Suprapubic skin (tissue), 4 donors: ENCODE measurements around the gene GPSM1. TPM values are rescaled to one million over a fixed set of nuclear protein-coding genes. Genes with fewer than 3 reads are reported as not detected.

Experiments used
- DNase-seq, 2 donors: peaks; one replicate each; pipeline ENCODE4 v3.0.0-alpha.2; 2019; ENCODE audit warnings: low spot score in 2 of 2
- H3K27ac ChIP-seq: fragments of 200-600 bp; sonication (generic); one replicate; pipeline ENCODE4 v1.5.1; 2019
- H3K27me3 ChIP-seq: fragments of 200-600 bp; sonication (generic); one replicate; pipeline ENCODE4 v1.5.1; 2019
- H3K36me3 ChIP-seq: fragments of 200-600 bp; sonication (generic); one replicate; pipeline ENCODE4 v1.5.1; 2019
- H3K4me1 ChIP-seq: fragments of 200-600 bp; sonication (generic); one replicate; pipeline ENCODE4 v1.5.1; 2019
- H3K4me3 ChIP-seq: fragments of 200-600 bp; sonication (generic); one replicate; pipeline ENCODE4 v1.5.1; 2019; ENCODE audit warnings: mild to moderate bottlenecking
- H3K9me3 ChIP-seq: fragments of 200-600 bp; sonication (generic); one replicate; pipeline ENCODE4 v1.5.1; 2019
- EP300 ChIP-seq: sonication (generic); formaldehyde crosslinking; IDR thresholded peaks from one replicate; pipeline ENCODE4 v1.6.1; 2017; ENCODE audit warnings: antibody characterized with exemption
- POLR2A ChIP-seq, 2 donors: fragments of 450-650 bp; IDR thresholded peaks; one replicate each; pipeline ENCODE4 v1.6.1; 2017; ENCODE audit warnings: antibody characterized with exemption in 2 of 2, mild to moderate bottlenecking in 2 of 2, moderate library complexity in 2 of 2
- POLR2AphosphoS5 ChIP-seq, 3 donors: sonication (generic); formaldehyde crosslinking; IDR thresholded peaks; one replicate each; pipeline ENCODE4 v1.6.1; 2017; ENCODE audit warnings: antibody characterized with exemption in 3 of 3
- WGBS: methylation state at CpG from one replicate; pipeline ENCODE4 v1.1.5; 2018; 5-methylcytosine and 5-hydroxymethylcytosine counted together
- total RNA-seq, 4 donors: library from RNA; depleted of rRNA; stranded (reverse); fragments of >200 nt; gene quantifications; one replicate each; pipeline ENCODE4 v1.1.0, GENCODE V29; 2016
- TF ChIP-seq, protein P1 (sequence below), 2 donors: fragments of 200-600 bp in 1 of 2; fragments of 450-650 bp in 1 of 2; sonication (generic) in 1 of 2; IDR thresholded peaks; one replicate each; pipeline ENCODE4 v1.5.1; 2016 to 2019; ENCODE audit warnings: antibody characterized with exemption in 2 of 2, mild to moderate bottlenecking in 1 of 2, moderate library complexity in 1 of 2

GPSM1 gene
- total RNA-seq, 4 donors from 2014 or later, result 11.5 to 14.6 (median 13.7) TPM

DNA sequence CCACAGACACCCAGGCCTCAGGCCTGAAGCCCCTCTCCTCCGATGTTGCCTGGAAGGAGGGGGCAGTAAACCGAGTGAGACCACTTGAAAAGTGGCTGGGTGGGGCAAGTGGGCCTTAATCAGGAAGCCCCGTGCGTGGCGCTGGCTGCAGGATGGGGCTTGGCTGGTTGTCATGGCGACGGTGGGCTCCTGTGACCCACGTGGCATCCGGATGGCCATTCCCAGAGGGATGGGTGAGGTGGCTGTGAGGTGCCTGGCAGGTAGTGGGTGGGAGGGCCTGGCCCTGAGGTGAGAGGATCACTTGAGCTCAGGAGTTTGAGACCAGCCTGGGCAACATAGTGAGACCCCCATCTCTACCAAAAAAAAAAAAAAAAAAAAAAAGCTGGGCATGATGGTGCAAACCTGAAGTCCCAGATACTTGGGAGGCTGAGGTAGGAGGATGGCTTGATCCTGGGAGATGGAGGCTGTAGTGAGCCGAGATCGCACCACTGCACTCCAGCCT is 5.2 kb downstream of the GPSM1 start:
- 70% methylated on average over 2 of the region's 11 CpGs for WGBS
- H3K4me1 ChIP-seq, result peaks cover 19% of the 10 kb centered on the region
- no peaks in the 10 kb centered on the region for H3K27me3 ChIP-seq
- no peak overlapping the region for H3K4me3 ChIP-seq
- no peaks in the 10 kb centered on the region for H3K9me3 ChIP-seq
- no peak for TF ChIP-seq POLR2AphosphoS5 (IDR thresholded peaks at IDR 0.05)
- TF ChIP-seq EP300, result no peak
- TF ChIP-seq, protein P1, sequence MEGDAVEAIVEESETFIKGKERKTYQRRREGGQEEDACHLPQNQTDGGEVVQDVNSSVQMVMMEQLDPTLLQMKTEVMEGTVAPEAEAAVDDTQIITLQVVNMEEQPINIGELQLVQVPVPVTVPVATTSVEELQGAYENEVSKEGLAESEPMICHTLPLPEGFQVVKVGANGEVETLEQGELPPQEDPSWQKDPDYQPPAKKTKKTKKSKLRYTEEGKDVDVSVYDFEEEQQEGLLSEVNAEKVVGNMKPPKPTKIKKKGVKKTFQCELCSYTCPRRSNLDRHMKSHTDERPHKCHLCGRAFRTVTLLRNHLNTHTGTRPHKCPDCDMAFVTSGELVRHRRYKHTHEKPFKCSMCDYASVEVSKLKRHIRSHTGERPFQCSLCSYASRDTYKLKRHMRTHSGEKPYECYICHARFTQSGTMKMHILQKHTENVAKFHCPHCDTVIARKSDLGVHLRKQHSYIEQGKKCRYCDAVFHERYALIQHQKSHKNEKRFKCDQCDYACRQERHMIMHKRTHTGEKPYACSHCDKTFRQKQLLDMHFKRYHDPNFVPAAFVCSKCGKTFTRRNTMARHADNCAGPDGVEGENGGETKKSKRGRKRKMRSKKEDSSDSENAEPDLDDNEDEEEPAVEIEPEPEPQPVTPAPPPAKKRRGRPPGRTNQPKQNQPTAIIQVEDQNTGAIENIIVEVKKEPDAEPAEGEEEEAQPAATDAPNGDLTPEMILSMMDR (IDR thresholded peaks at IDR 0.05), result no peak
- no peak for TF ChIP-seq POLR2A (IDR thresholded peaks at IDR 0.05)
- no peak overlapping the region for H3K27ac ChIP-seq
- DNase-seq, result no peak
- peaks cover 17% of the 10 kb centered on the region for H3K36me3 ChIP-seq

DNA sequence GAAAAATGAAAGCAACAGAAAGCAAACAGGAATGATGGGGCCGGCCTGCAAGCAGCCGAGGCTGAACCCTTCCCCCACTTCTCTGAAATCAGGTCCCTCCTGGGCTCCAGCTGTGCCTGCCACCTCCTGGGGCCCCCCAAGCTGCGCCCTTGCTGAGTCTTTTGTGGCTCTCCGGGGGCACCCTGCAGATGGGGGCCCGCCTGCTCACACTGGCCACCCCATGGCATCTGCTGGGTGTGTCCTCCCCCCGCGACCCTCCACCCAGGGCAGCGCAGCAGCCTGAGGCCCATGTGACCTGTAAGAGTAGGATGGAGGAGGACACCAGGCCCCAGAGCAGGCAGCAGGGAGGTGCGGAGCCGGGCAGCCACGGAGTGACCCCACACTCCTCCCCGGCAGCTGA is 5.7 kb downstream of the GPSM1 start:
- peaks cover 22% of the 10 kb centered on the region for H3K36me3 ChIP-seq
- no peak for DNase-seq
- no peaks in the 10 kb centered on the region for H3K27me3 ChIP-seq
- no peak overlapping the region for H3K4me3 ChIP-seq
- TF ChIP-seq EP300 (no peak), POLR2A (IDR thresholded peaks at IDR 0.05) (no peak), POLR2AphosphoS5 (IDR thresholded peaks at IDR 0.05) (no peak)
- TF ChIP-seq, protein P1 (IDR thresholded peaks at IDR 0.05), result no peak
- H3K9me3 ChIP-seq, result no peaks in the 10 kb centered on the region
- 82% methylated on average over 8 of the region's 12 CpGs for WGBS
- H3K27ac ChIP-seq, result no peak overlapping the region
- peaks cover 15% of the 10 kb centered on the region for H3K4me1 ChIP-seq

DNA sequence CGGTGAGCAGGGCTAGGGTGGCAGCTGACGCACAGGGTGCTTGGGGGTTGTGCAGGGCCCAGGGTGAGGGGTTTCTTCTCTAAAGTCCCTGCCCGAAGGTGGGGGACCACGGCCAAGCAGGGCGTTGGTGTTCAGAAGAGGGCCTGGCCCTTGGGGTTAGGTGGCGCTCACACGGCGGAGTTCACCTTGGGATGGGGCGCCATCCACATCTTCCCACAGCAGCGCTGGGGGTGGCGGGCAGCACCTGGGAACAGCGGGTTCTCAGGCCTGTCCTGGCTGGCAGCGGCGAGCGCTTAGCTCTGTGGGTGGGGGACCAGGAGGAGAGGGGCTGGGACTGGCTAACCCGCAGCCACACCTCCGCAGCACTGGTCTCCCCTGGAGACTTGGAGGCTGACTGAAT is 6.1 kb downstream of the GPSM1 start:
- 100% methylated on average over 9 of the region's 17 CpGs for WGBS
- H3K4me1 ChIP-seq, result peaks cover 11% of the 10 kb centered on the region
- H3K27ac ChIP-seq, result no peak overlapping the region
- peaks cover 27% of the 10 kb centered on the region for H3K36me3 ChIP-seq
- TF ChIP-seq POLR2A (IDR thresholded peaks at IDR 0.05) (no peak), POLR2AphosphoS5 (IDR thresholded peaks at IDR 0.05) (no peak), EP300 (no peak)
- TF ChIP-seq, protein P1 (IDR thresholded peaks at IDR 0.05), result no peak
- H3K9me3 ChIP-seq, result no peaks in the 10 kb centered on the region
- no peaks in the 10 kb centered on the region for H3K27me3 ChIP-seq
- no peak for DNase-seq
- no peak overlapping the region for H3K4me3 ChIP-seq

DNA sequence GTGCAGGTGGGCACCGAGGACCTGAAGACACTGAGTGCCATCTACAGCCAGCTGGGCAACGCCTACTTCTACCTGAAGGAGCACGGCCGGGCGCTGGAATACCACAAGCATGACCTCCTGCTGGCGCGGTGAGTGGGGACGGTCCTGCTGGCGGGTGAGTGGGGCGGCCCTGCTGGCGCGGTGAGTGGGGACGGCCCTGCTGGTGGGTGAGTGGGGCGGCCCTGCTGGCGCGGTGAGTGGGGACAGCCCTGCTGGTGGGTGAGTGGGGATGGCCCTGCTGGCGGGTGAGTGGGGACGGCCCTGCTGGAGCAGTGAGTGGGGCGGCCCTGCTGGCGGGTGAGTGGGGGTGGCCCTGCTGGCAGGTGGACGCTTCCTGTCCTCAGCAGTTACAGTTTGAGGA is 7.2 kb downstream of the GPSM1 start:
- Histone ChIP-seq H3K27me3 (no peaks in the 10 kb centered on the region), H3K9me3 (no peaks in the 10 kb centered on the region), H3K27ac (no peak overlapping the region), H3K36me3 (peaks cover 29% of the 10 kb centered on the region), H3K4me3 (no peak overlapping the region), H3K4me1 (peaks cover under 1% of the 10 kb centered on the region)
- 94% methylated on average over 21 of the region's 21 CpGs for WGBS
- TF ChIP-seq, protein P1 (IDR thresholded peaks at IDR 0.05), result no peak
- TF ChIP-seq EP300 (no peak), POLR2A (IDR thresholded peaks at IDR 0.05) (no peak), POLR2AphosphoS5 (IDR thresholded peaks at IDR 0.05) (no peak)
- DNase-seq, result no peak

DNA sequence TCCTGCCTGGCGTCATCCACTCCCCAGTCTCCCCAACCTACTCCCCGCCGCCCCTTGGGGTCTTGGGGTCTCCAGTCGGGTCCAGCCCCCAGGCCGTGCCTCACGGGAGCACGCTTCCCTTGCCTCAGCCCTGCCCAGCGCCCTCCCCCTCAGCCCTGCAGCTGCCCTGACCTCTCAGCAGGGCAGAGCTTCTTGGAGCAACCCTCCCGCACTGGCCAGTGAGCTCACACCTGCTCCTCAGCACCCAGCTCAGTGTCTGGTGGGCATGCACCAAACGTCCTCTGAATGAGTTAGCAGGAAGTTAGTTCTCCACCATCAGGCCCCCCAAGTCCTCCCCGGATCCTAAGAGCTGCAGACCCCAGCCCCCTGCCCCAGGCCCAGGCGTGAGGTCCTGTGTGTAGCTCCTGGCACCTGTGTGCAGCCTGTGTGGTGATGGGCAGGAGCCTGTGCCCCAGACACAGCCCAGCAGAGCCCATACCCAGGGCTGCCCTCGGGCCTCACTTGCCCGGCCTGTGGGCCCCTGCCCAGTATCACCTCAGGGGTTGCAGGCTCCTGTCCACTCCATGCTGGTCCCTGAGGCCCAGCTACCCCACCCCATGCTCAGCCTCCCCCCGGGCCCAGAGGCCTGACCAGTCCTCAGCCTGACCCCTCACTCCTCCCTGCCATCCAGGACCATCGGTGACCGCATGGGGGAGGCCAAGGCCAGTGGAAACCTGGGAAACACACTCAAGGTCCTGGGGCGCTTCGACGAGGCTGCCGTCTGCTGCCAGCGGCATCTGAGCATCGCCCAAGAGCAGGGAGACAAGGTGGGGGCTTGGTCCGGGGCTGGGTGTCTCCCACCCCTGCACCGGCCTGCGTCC is 8.2 kb downstream of the GPSM1 start:
- H3K9me3 ChIP-seq, result no peaks in the 10 kb centered on the region
- DNase-seq, result no peak
- TF ChIP-seq, protein P1 (IDR thresholded peaks at IDR 0.05), result no peak
- TF ChIP-seq EP300, result no peak
- WGBS, result 89% methylated on average over 17 of the region's 26 CpGs
- H3K27me3 ChIP-seq, result no peaks in the 10 kb centered on the region
- H3K4me1 ChIP-seq, result no peaks in the 10 kb centered on the region
- no peak overlapping the region for H3K27ac ChIP-seq
- H3K36me3 ChIP-seq, result peaks cover 29% of the 10 kb centered on the region
- no peak overlapping the region for H3K4me3 ChIP-seq
